Memory B cell (primary cell): ENCODE measurements around the gene PPM1A.

ENCODE experiments used
- ATAC-seq: fragments of 150-1000 bp; cut with Tn5 transposase; 2 replicates; pipeline ENCODE4 v1.10.0; 2021; ENCODE audit warnings: low read depth, mild to moderate bottlenecking, moderate library complexity
- DNase-seq, 2 donors: peaks; one replicate each; pipeline ENCODE4 v3.0.0; 2022; ENCODE audit warnings: low spot score in 2 of 2
- H3K27ac Mint-ChIP-seq: one replicate; pipeline ENCODE4 v1.8.0; 2022; ENCODE audit warnings: mild to moderate bottlenecking, moderate library complexity, mixed read lengths
- H3K27me3 Mint-ChIP-seq: one replicate; pipeline ENCODE4 v1.8.0; 2022; ENCODE audit warnings: mixed read lengths
- H3K36me3 Mint-ChIP-seq: one replicate; pipeline ENCODE4 v1.8.0; 2022; ENCODE audit warnings: mild to moderate bottlenecking, mixed read lengths
- H3K4me1 Mint-ChIP-seq: one replicate; pipeline ENCODE4 v1.8.0; 2022; ENCODE audit warnings: mixed read lengths
- H3K4me3 Mint-ChIP-seq: one replicate; pipeline ENCODE4 v1.8.0; 2022; ENCODE audit warnings: mild to moderate bottlenecking, moderate library complexity, mixed read lengths
- H3K9me3 Mint-ChIP-seq: one replicate; pipeline ENCODE4 v1.8.0; 2022; ENCODE audit warnings: mixed read lengths

PPM1A gene

DNA sequence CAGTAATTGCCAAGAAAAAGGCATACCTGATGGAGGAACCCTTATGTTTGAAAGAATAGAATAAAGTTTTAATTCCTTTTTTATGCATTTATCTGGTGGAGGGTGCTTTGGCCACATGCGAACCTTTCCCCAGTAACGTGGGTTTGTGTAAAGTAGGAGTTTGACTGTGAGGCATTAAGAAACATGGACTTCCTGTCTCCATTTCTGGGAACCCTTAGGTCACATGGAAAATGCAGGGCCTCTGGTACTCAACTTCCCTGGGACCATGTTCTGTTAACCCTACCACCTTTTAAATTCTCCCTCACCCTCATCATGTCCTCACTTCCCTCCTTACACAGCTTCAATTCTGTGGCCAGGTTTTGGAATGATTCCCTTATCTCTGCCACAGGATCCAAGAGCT, 80.3 kb downstream of the PPM1A start:
- peaks cover 11% of the 10 kb centered on the region for H3K4me1 Mint-ChIP-seq
- H3K9me3 Mint-ChIP-seq: no peaks in the 10 kb centered on the region
- H3K4me3 Mint-ChIP-seq: no peak overlapping the region
- no peak for DNase-seq
- no peaks in the 10 kb centered on the region for H3K36me3 Mint-ChIP-seq
- ATAC-seq: no peak
- H3K27me3 Mint-ChIP-seq: peaks cover 7% of the 10 kb centered on the region
- H3K27ac Mint-ChIP-seq: no peak overlapping the region

GRCh38 chr14:60331201-60332045, 82.4 kb downstream of the PPM1A start:
- Mint-ChIP-seq H3K4me1 (peaks cover 11% of the 10 kb centered on the region), H3K27ac (peak overlapping the region; percentile 94), H3K36me3 (no peaks in the 10 kb centered on the region), H3K9me3 (no peaks in the 10 kb centered on the region), H3K27me3 (peaks cover 14% of the 10 kb centered on the region), H3K4me3 (peak overlapping the region; percentile 95)
- ATAC-seq: peak; percentile 68
- DNase-seq: peak; percentile 76 to 80

DNA sequence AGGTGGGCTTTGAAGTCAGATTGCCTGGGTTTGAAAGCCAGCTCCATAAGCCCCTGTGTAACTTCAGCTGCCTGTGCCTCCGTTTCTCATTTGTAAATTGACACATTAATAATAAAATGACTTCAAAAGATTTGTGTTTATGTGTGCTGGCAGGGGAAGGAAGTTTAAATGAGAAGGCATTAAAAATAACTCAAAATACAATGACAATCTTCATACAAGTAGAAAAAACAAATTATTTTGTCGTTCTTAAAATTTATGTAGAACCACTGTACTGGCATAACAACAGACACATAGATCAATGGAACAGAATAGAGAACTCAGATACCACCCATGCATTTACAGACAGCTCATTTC, 83.0 kb downstream of the PPM1A start:
- H3K36me3 Mint-ChIP-seq: no peaks in the 10 kb centered on the region
- peaks cover 15% of the 10 kb centered on the region for H3K27me3 Mint-ChIP-seq
- DNase-seq (no peak), ATAC-seq (no peak)
- peak overlapping the region; percentile 94 for H3K27ac Mint-ChIP-seq
- peaks cover 9% of the 10 kb centered on the region for H3K4me1 Mint-ChIP-seq
- H3K4me3 Mint-ChIP-seq: peak overlapping the region; percentile 95
- H3K9me3 Mint-ChIP-seq: no peaks in the 10 kb centered on the region

GRCh38 chr14:60332869-60333268, 83.8 kb downstream of the PPM1A start:
- Mint-ChIP-seq H3K4me3 (no peak overlapping the region), H3K9me3 (no peaks in the 10 kb centered on the region), H3K27ac (no peak overlapping the region), H3K36me3 (no peaks in the 10 kb centered on the region), H3K4me1 (peaks cover 8% of the 10 kb centered on the region), H3K27me3 (peaks cover 17% of the 10 kb centered on the region)
- ATAC-seq: no peak
- no peak for DNase-seq

DNA sequence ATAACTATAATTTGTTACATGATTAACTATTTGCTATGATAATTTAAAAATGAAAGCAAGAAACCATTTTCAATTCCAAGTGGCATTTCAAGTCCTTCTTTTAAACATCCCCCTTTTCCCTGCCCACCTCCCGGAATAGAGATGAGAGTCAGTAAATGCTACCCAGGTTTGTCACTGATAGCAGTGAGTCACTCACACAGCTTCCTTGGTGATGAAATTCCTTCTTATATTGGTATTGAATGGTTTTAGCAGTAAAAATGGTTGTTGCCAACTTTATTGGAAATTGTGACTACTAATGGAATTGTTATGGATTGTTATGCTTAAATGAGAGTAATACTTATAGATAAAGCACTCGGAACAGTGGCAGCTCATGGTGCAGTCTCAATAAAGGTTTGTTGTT, 90.5 kb downstream of the PPM1A start:
- DNase-seq (no peak), ATAC-seq (no peak)
- Mint-ChIP-seq H3K4me1 (no peaks in the 10 kb centered on the region), H3K4me3 (no peak overlapping the region), H3K9me3 (no peaks in the 10 kb centered on the region), H3K27me3 (peaks cover 17% of the 10 kb centered on the region), H3K36me3 (peaks cover 1% of the 10 kb centered on the region), H3K27ac (no peak overlapping the region)

GRCh38 chr14:60343571-60344071, 94.6 kb downstream of the PPM1A start:
- H3K9me3 Mint-ChIP-seq: no peaks in the 10 kb centered on the region
- H3K27ac Mint-ChIP-seq: no peak overlapping the region
- ATAC-seq: no peak

GRCh38 chr14:60344751-60345150, 95.7 kb downstream of the PPM1A start:
- no peak overlapping the region for H3K4me3 Mint-ChIP-seq
- DNase-seq: no peak
- H3K9me3 Mint-ChIP-seq: no peaks in the 10 kb centered on the region
- peaks cover 1% of the 10 kb centered on the region for H3K36me3 Mint-ChIP-seq
- H3K4me1 Mint-ChIP-seq: no peaks in the 10 kb centered on the region
- no peak overlapping the region for H3K27ac Mint-ChIP-seq
- no peak for ATAC-seq
- peaks cover 6% of the 10 kb centered on the region for H3K27me3 Mint-ChIP-seq

More at GRCh38 chr14:60343571-60344071, 94.6 kb downstream of the PPM1A start:
- peaks cover 1% of the 10 kb centered on the region for H3K36me3 Mint-ChIP-seq
- H3K4me3 Mint-ChIP-seq: no peak overlapping the region
- no peaks in the 10 kb centered on the region for H3K4me1 Mint-ChIP-seq
- H3K27me3 Mint-ChIP-seq: peaks cover 4% of the 10 kb centered on the region
- no peak for DNase-seq

DNA sequence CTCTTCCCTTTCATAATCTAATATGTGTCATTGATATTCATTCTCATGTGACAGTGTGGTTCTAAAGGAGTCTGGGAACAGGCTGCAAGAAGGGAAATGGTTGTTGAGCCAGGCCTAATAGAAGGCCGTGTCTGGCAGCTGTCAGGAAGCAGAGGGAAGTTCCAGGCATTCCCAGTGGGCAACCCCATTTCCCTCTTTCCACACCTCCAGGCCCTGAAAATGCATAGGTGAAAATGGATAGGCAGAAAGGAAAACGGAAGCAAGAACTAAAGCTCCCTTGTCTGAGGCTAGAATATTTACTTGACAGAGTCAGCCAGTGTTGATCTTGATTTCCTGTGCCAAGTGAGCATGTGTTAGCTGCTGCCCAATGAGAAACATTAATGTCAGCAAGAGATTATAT, 97.7 kb downstream of the PPM1A start:
- DNase-seq: no peak
- Mint-ChIP-seq H3K4me1 (no peaks in the 10 kb centered on the region), H3K27me3 (peaks cover 5% of the 10 kb centered on the region), H3K9me3 (no peaks in the 10 kb centered on the region), H3K4me3 (no peak overlapping the region), H3K36me3 (no peaks in the 10 kb centered on the region), H3K27ac (no peak overlapping the region)
- no peak for ATAC-seq

DNA sequence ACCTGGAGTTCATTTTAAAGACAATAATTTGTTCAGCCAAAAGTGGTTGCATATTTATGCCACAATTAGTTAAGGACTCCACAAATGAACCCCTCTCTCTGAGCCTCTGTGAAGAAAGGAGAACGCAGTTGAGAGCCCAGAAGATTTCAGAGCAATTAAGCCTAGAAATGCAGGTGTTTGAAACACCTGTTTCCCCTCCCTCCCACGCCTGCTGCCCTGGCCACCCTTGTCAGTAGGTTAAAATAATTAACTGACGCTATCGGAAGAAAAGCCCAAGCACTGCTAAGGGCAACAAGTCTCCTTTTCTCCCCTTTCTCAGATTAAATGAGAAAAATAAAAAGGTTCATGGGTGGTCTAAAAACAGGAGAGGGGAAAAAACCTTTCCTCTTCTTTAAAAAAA, 99.2 kb downstream of the PPM1A start:
- H3K4me1 Mint-ChIP-seq: no peaks in the 10 kb centered on the region
- H3K4me3 Mint-ChIP-seq: no peak overlapping the region
- no peak overlapping the region for H3K27ac Mint-ChIP-seq
- peaks cover 7% of the 10 kb centered on the region for H3K27me3 Mint-ChIP-seq
- no peaks in the 10 kb centered on the region for H3K9me3 Mint-ChIP-seq
- ATAC-seq: no peak
- H3K36me3 Mint-ChIP-seq: no peaks in the 10 kb centered on the region
- DNase-seq: no peak
